ENCODE data around the gene FAM181A.

The FAM181A gene

DNA sequence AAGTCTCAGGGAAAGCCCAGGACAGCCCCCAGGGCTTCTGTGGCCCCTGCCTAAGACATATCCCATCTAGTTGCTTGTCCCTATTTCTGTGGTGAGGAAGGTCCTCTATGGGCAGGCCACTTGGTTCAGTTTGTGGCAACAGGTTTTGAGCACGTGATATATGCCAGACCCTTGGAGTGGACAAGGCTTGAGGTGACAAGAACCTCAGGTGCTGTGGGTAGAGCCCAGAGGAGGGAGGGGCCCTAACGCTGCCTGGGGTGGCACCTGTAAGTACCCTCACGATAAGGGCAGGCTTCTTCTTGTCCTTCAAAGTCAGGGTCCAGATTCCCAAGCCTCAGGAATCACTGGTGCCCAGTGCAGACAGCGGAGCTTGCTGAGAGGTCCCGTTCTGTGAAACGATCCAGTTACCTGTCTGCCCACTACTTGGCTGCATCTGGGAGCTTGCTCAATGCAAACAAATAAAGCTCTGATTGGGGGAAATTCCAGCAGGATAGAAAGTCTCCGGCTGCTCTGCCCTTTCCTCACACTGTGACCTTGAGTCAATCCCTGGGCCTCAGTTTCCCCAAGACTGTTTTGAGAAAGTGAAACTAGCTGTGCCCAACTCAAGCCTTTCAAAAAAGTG lies 47.7 kb upstream of the FAM181A start:
- no peaks in the 10 kb centered on the region for H3F3A ChIP-seq (ENCODE audit: insufficient read depth)
- H3K27me3 ChIP-seq (ENCODE audit: low read length): no peaks in the 10 kb centered on the region
- H4K20me1 ChIP-seq (ENCODE audit: low read depth, low read length): no peaks in the 10 kb centered on the region
- H3K9ac ChIP-seq (ENCODE audit: low read length): no peak overlapping the region
- H2AFZ ChIP-seq (ENCODE audit: low read depth, low read length, severe bottlenecking): no peak overlapping the region
- H3K27ac ChIP-seq (ENCODE audit: low read depth, low read length): no peak overlapping the region
- H3K4me2 ChIP-seq (ENCODE audit: low read depth, low read length, poor library complexity, severe bottlenecking): no peak overlapping the region
- H3K4me3 ChIP-seq (ENCODE audit: insufficient read depth, low read length, poor library complexity, severe bottlenecking): no peak overlapping the region
- no peaks in the 10 kb centered on the region for H3K36me3 ChIP-seq (ENCODE audit: low read length)
- H3K9me2 ChIP-seq (replicated peaks; ENCODE audit: insufficient read depth, low read length): no peaks in the 10 kb centered on the region
- no peaks in the 10 kb centered on the region for H3K9me3 ChIP-seq (ENCODE audit: insufficient read depth, low read length)
- no peaks in the 10 kb centered on the region for H3K79me2 ChIP-seq (ENCODE audit: insufficient read depth, low read length)
- TF ChIP-seq EZH2phosphoT487 (conservative IDR thresholded peaks at IDR 0.05; ENCODE audit: low read length): no peak
- TF ChIP-seq, protein P1, sequence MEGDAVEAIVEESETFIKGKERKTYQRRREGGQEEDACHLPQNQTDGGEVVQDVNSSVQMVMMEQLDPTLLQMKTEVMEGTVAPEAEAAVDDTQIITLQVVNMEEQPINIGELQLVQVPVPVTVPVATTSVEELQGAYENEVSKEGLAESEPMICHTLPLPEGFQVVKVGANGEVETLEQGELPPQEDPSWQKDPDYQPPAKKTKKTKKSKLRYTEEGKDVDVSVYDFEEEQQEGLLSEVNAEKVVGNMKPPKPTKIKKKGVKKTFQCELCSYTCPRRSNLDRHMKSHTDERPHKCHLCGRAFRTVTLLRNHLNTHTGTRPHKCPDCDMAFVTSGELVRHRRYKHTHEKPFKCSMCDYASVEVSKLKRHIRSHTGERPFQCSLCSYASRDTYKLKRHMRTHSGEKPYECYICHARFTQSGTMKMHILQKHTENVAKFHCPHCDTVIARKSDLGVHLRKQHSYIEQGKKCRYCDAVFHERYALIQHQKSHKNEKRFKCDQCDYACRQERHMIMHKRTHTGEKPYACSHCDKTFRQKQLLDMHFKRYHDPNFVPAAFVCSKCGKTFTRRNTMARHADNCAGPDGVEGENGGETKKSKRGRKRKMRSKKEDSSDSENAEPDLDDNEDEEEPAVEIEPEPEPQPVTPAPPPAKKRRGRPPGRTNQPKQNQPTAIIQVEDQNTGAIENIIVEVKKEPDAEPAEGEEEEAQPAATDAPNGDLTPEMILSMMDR (IDR thresholded peaks at IDR 0.05; ENCODE audit: insufficient read depth, low read length, poor library complexity, severe bottlenecking): no peak

DNA sequence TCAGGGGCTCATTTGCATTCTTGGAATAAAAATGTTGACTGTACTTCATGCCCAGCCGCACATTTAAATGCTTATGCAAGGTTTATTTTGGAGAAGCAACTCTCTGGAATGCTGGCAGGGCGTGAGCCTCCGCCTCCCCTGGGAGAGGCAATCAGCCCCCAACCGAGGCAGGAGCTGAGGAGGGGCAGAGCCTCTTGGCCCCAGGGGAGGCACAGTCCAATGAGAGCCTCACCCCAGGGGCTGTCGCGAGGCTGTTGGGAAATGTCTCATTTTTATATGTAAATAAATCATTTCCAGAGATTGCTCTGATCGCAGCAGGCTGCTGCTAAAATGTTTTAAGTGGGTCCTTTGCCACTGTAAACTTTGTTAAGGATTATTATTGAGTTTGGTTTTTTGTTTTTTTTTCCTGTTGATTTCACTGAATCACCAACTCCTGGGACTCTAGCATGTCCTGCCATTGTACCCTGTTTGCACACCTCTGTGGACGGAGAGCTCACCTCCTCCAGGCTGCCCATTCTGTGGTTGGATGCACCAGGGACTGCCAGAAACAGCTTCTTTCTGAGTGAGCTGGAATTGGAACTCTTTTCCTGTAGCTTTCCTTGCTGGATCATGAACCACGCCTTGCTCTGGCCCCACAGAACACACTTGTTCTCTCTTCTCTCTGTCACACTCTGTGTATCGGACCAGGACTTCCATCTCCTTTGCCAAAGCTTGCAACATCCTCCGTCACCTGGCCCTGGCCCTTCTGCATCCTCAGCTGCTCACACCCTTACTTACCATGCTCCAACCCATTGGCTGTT lies 46.9 kb upstream of the FAM181A start:
- H3K9me2 ChIP-seq (replicated peaks; ENCODE audit: insufficient read depth, low read length): no peaks in the 10 kb centered on the region
- no peaks in the 10 kb centered on the region for H4K20me1 ChIP-seq (ENCODE audit: low read depth, low read length)
- no peaks in the 10 kb centered on the region for H3K9me3 ChIP-seq (ENCODE audit: insufficient read depth, low read length)
- H3K27me3 ChIP-seq (ENCODE audit: low read length): no peaks in the 10 kb centered on the region
- no peak overlapping the region for H3K4me2 ChIP-seq (ENCODE audit: low read depth, low read length, poor library complexity, severe bottlenecking)
- no peak overlapping the region for H2AFZ ChIP-seq (ENCODE audit: low read depth, low read length, severe bottlenecking)
- no peaks in the 10 kb centered on the region for H3K36me3 ChIP-seq (ENCODE audit: low read length)
- no peaks in the 10 kb centered on the region for H3F3A ChIP-seq (ENCODE audit: insufficient read depth)
- H3K27ac ChIP-seq (ENCODE audit: low read depth, low read length): no peak overlapping the region
- H3K9ac ChIP-seq (ENCODE audit: low read length): no peak overlapping the region
- H3K79me2 ChIP-seq (ENCODE audit: insufficient read depth, low read length): no peaks in the 10 kb centered on the region
- TF ChIP-seq, protein P1 (IDR thresholded peaks at IDR 0.05; ENCODE audit: insufficient read depth, low read length, poor library complexity, severe bottlenecking): no peak
- no peak for TF ChIP-seq EZH2phosphoT487 (conservative IDR thresholded peaks at IDR 0.05; ENCODE audit: low read length)
- no peak overlapping the region for H3K4me3 ChIP-seq (ENCODE audit: insufficient read depth, low read length, poor library complexity, severe bottlenecking)

DNA sequence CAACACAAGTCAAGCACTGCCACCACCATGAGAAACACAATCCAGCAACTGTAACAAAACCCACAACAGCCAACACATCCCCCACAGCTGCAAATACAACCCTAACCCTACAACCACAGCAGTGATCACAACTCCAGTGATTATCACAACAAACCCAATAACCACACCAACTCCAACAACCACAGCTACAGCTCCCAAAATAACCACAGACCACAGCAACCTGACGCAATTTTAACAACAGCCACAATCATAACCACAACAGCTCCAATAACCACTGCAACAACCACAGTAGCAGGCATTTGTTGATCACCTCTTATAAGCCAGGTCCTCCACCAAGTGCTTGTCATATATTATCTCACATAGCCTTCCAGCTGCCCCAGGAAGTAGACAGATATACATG lies 42.2 kb upstream of the FAM181A start:
- Histone ChIP-seq H3K9me2 (replicated peaks; ENCODE audit: insufficient read depth, low read length) (no peaks in the 10 kb centered on the region), H3F3A (ENCODE audit: insufficient read depth) (no peaks in the 10 kb centered on the region), H3K79me2 (ENCODE audit: insufficient read depth, low read length) (no peaks in the 10 kb centered on the region), H3K27ac (ENCODE audit: low read depth, low read length) (no peak overlapping the region), H3K9ac (ENCODE audit: low read length) (no peak overlapping the region), H2AFZ (ENCODE audit: low read depth, low read length, severe bottlenecking) (no peak overlapping the region), H3K4me2 (ENCODE audit: low read depth, low read length, poor library complexity, severe bottlenecking) (no peak overlapping the region), H3K9me3 (ENCODE audit: insufficient read depth, low read length) (no peaks in the 10 kb centered on the region), H3K36me3 (ENCODE audit: low read length) (no peaks in the 10 kb centered on the region), H3K4me3 (ENCODE audit: insufficient read depth, low read length, poor library complexity, severe bottlenecking) (no peak overlapping the region), H4K20me1 (ENCODE audit: low read depth, low read length) (no peaks in the 10 kb centered on the region), H3K27me3 (ENCODE audit: low read length) (no peaks in the 10 kb centered on the region)
- TF ChIP-seq, protein P1 (IDR thresholded peaks at IDR 0.05; ENCODE audit: insufficient read depth, low read length, poor library complexity, severe bottlenecking): no peak
- TF ChIP-seq EZH2phosphoT487 (conservative IDR thresholded peaks at IDR 0.05; ENCODE audit: low read length): no peak
